Neural progenitor cell (in vitro differentiated cells): Measurements from ENCODE around the gene AUH. TPM values are rescaled to one million over a fixed set of nuclear protein-coding genes. Genes with fewer than 3 reads are reported as not detected.

Source experiments
- DNase-seq: peaks from one replicate; pipeline ENCODE4 v3.0.0-alpha.2; 2016; ENCODE audit warnings: low spot score
- H2AFZ ChIP-seq: fragments of 200-600 bp; sonication (generic); replicated peaks from 2 replicates; pipeline ENCODE4 v1.6.1; 2016; ENCODE audit warnings: antibody characterized with exemption
- H3F3A ChIP-seq: fragments of 200-600 bp; sonication (generic); 2 replicates; pipeline ENCODE4 v1.6.1; 2016; ENCODE audit warnings: antibody characterized with exemption, low read depth
- H3K27ac ChIP-seq: fragments of 200-600 bp; sonication (generic); 2 replicates; pipeline ENCODE4 v1.5.1; 2016; ENCODE audit warnings: mild to moderate bottlenecking
- H3K27me3 ChIP-seq: fragments of 200-600 bp; sonication (generic); 2 replicates; pipeline ENCODE4 v1.6.1; 2016; ENCODE audit warnings: mild to moderate bottlenecking, moderate library complexity
- H3K36me3 ChIP-seq: fragments of 200-600 bp; sonication (generic); 2 replicates; pipeline ENCODE4 v1.5.1; 2016
- H3K4me1 ChIP-seq: fragments of 200-600 bp; sonication (generic); 2 replicates; pipeline ENCODE4 v1.6.1; 2016; ENCODE audit warnings: mixed run types
- H3K4me2 ChIP-seq: fragments of 200-600 bp; sonication (generic); 2 replicates; pipeline ENCODE4 v1.6.1; 2016
- H3K4me3 ChIP-seq: fragments of 200-600 bp; sonication (generic); 2 replicates; pipeline ENCODE4 v1.5.1; 2016
- H3K79me2 ChIP-seq: fragments of 200-600 bp; sonication (generic); 2 replicates; pipeline ENCODE4 v1.6.1; 2016; ENCODE audit warnings: low read depth
- H3K9ac ChIP-seq: fragments of 200-600 bp; sonication (generic); 2 replicates; pipeline ENCODE4 v1.6.1; 2016
- H3K9me3 ChIP-seq: fragments of 200-600 bp; sonication (generic); 2 replicates; pipeline ENCODE4 v1.5.1; 2016; ENCODE audit warnings: low read depth
- H4K20me1 ChIP-seq: fragments of 200-600 bp; sonication (generic); 2 replicates; pipeline ENCODE4 v1.6.1; 2016; ENCODE audit warnings: low read depth
- H3K27ac Mint-ChIP-seq: 3 replicates; pipeline ENCODE4 v1.8.0; 2021; ENCODE audit warnings: mixed read lengths
- H3K27me3 Mint-ChIP-seq: 2 replicates; pipeline ENCODE4 v1.8.0; 2022; ENCODE audit warnings: low read depth, mild to moderate bottlenecking, inconsistent platforms, moderate library complexity, mixed read lengths; ENCODE audit not compliant: insufficient read depth
- H3K36me3 Mint-ChIP-seq: 3 replicates; pipeline ENCODE4 v1.8.0; 2021; ENCODE audit warnings: mixed read lengths
- H3K4me1 Mint-ChIP-seq: 3 replicates; pipeline ENCODE4 v1.8.0; 2021; ENCODE audit warnings: mixed read lengths
- H3K4me3 Mint-ChIP-seq: 3 replicates; pipeline ENCODE4 v1.8.0; 2021; ENCODE audit warnings: mild to moderate bottlenecking, moderate library complexity, mixed read lengths
- H3K9me3 Mint-ChIP-seq: 3 replicates; pipeline ENCODE4 v1.8.0; 2020; ENCODE audit warnings: mixed read lengths
- EZH2 ChIP-seq: fragments of 200-600 bp; sonication (generic); IDR thresholded peaks from 2 replicates; pipeline ENCODE4 v1.6.1; 2017; ENCODE audit warnings: antibody characterized with exemption, mild to moderate bottlenecking, moderate library complexity
- EZH2phosphoT487 ChIP-seq: fragments of 200-600 bp; sonication (generic); IDR thresholded peaks from 2 replicates; pipeline ENCODE4 v1.6.1; 2017; ENCODE audit warnings: antibody characterized with exemption
- total RNA-seq: library from RNA; depleted of rRNA; stranded (reverse); fragments of >200 nt; gene quantifications from 2 replicates; pipeline ENCODE4 v1.2.3, GENCODE V29; 2015; ENCODE audit warnings: low replicate concordance
- TF ChIP-seq, protein P1 (sequence below): fragments of 200-600 bp; sonication (generic); IDR thresholded peaks from 2 replicates; pipeline ENCODE4 v1.5.1; 2017; ENCODE audit warnings: antibody characterized with exemption, mild to moderate bottlenecking

The AUH gene
- total RNA-seq, 1 donor from 2014 or later = 17.3 TPM

DNA sequence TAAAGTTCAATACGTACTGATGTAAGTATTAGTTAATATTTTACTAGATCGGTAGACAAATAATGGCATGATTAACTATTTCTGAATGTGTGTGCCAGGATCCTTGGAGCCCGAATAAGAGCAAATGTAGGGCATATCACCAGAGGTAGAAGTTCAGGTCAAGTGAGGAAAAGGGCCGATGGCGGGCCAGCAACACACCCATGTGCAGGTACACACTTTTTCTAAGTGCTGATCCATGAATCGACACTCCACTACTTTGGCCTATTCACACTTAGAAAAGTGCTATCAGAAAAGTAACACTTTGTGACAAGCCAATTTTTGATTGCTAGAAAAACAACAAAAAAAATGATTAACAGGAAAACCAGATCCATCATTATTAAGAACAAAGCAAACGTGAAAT, 150.3 kb downstream of the AUH start:
- H3K36me3 Mint-ChIP-seq = peaks cover 3% of the 10 kb centered on the region
- Histone ChIP-seq H3K27ac (no peak overlapping the region), H3K27me3 (no peaks in the 10 kb centered on the region), H3K9ac (no peak overlapping the region), H3K4me1 (no peaks in the 10 kb centered on the region), H3K36me3 (no peaks in the 10 kb centered on the region), H3K4me3 (no peak overlapping the region), H4K20me1 (no peaks in the 10 kb centered on the region), H3K79me2 (no peaks in the 10 kb centered on the region), H3K4me2 (no peak overlapping the region), H3F3A (no peaks in the 10 kb centered on the region), H3K9me3 (no peaks in the 10 kb centered on the region), H2AFZ (no peak overlapping the region)
- H3K9me3 Mint-ChIP-seq = no peaks in the 10 kb centered on the region
- no peak overlapping the region for H3K27ac Mint-ChIP-seq
- TF ChIP-seq, protein P1, sequence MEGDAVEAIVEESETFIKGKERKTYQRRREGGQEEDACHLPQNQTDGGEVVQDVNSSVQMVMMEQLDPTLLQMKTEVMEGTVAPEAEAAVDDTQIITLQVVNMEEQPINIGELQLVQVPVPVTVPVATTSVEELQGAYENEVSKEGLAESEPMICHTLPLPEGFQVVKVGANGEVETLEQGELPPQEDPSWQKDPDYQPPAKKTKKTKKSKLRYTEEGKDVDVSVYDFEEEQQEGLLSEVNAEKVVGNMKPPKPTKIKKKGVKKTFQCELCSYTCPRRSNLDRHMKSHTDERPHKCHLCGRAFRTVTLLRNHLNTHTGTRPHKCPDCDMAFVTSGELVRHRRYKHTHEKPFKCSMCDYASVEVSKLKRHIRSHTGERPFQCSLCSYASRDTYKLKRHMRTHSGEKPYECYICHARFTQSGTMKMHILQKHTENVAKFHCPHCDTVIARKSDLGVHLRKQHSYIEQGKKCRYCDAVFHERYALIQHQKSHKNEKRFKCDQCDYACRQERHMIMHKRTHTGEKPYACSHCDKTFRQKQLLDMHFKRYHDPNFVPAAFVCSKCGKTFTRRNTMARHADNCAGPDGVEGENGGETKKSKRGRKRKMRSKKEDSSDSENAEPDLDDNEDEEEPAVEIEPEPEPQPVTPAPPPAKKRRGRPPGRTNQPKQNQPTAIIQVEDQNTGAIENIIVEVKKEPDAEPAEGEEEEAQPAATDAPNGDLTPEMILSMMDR = no peak
- no peak for TF ChIP-seq EZH2
- no peak for TF ChIP-seq EZH2phosphoT487
- peaks cover 2% of the 10 kb centered on the region for H3K27me3 Mint-ChIP-seq
- H3K4me1 Mint-ChIP-seq = no peaks in the 10 kb centered on the region
- DNase-seq = no peak
- H3K4me3 Mint-ChIP-seq = no peak overlapping the region

DNA sequence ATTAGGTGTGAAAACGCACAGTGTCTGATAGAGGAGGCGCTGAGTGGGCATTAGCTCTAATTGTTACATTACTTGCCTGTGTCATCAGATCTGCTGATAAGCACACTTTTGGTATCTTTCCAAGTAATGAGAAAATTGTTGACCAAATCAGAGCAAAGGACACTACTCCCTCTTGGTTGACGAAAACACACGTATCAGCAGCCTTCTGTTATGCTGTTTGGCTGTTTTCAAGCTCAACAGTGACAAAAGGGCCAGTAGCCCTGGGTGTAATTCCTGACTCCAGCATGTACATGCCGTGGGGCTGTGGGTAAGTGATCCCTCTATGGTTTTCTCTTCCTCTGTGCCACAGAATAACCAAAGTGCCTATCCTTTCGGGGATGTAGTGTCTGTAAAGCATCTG, 151.4 kb downstream of the AUH start:
- Mint-ChIP-seq H3K27me3 (no peaks in the 10 kb centered on the region), H3K27ac (no peak overlapping the region), H3K4me1 (no peaks in the 10 kb centered on the region), H3K4me3 (no peak overlapping the region), H3K36me3 (peaks cover 2% of the 10 kb centered on the region), H3K9me3 (no peaks in the 10 kb centered on the region)
- no peaks in the 10 kb centered on the region for H3F3A ChIP-seq
- H3K4me3 ChIP-seq = no peak overlapping the region
- no peak overlapping the region for H3K27ac ChIP-seq
- H3K4me2 ChIP-seq = no peak overlapping the region
- TF ChIP-seq EZH2phosphoT487 (no peak), EZH2 (no peak)
- TF ChIP-seq, protein P1 = no peak
- H3K4me1 ChIP-seq = no peaks in the 10 kb centered on the region
- H3K9ac ChIP-seq = no peak overlapping the region
- H4K20me1 ChIP-seq = no peaks in the 10 kb centered on the region
- no peaks in the 10 kb centered on the region for H3K79me2 ChIP-seq
- no peaks in the 10 kb centered on the region for H3K27me3 ChIP-seq
- H2AFZ ChIP-seq = no peak overlapping the region
- no peaks in the 10 kb centered on the region for H3K36me3 ChIP-seq
- H3K9me3 ChIP-seq = no peaks in the 10 kb centered on the region
- no peak for DNase-seq

DNA sequence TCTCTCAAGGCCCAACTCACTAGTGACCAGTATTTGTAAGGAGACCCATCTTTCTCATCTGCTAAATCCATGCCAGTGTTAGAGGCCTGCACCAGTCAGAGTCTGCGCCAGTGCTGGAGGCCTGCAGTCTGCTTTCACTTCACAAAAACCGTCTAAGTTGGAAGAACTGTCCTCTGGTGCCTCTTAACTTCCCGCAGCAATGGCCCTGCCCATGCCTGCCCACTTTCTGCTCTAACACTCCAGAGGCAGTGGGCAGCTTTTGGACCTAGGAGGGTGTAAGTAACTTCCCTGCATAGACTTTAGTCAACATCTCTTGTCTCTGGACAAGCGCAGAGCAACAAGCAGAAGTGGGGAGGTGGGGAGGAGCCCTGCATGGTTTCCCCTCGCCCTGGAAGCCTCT, 152.9 kb downstream of the AUH start:
- no peaks in the 10 kb centered on the region for H3F3A ChIP-seq
- H3K27me3 Mint-ChIP-seq = no peaks in the 10 kb centered on the region
- no peak overlapping the region for H2AFZ ChIP-seq
- H3K9me3 ChIP-seq = no peaks in the 10 kb centered on the region
- no peak overlapping the region for H3K4me3 ChIP-seq
- no peaks in the 10 kb centered on the region for H3K79me2 ChIP-seq
- H3K36me3 Mint-ChIP-seq = peaks cover 2% of the 10 kb centered on the region
- no peak for DNase-seq
- no peaks in the 10 kb centered on the region for H4K20me1 ChIP-seq
- no peak overlapping the region for H3K4me2 ChIP-seq
- H3K4me1 ChIP-seq = no peaks in the 10 kb centered on the region
- no peaks in the 10 kb centered on the region for H3K27me3 ChIP-seq
- no peak overlapping the region for H3K9ac ChIP-seq
- H3K27ac Mint-ChIP-seq = no peak overlapping the region
- peaks cover 3% of the 10 kb centered on the region for H3K9me3 Mint-ChIP-seq
- H3K4me3 Mint-ChIP-seq = no peak overlapping the region
- no peaks in the 10 kb centered on the region for H3K4me1 Mint-ChIP-seq
- H3K36me3 ChIP-seq = no peaks in the 10 kb centered on the region
- H3K27ac ChIP-seq = no peak overlapping the region
- no peak for TF ChIP-seq EZH2
- TF ChIP-seq EZH2phosphoT487 = no peak
- TF ChIP-seq, protein P1 = no peak

DNA sequence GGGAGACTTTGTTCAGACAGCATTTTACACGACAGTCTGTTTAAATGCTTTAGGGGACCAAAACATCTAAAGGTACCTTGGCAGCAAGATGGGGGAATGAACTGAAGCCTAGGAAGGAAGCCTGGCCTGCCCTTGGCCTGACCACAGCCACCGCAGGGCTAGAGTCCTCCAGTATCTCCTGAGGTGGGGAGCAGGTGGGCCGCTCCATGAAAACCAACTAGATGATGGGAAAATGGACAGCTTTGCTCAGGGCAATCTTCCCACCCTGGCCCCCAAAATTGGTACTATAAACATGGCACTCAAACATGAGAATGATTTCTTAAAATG, 153.3 kb downstream of the AUH start:
- H4K20me1 ChIP-seq = no peaks in the 10 kb centered on the region
- H3K4me2 ChIP-seq = no peak overlapping the region
- H3K27me3 Mint-ChIP-seq = no peaks in the 10 kb centered on the region
- H3K27ac Mint-ChIP-seq = no peak overlapping the region
- H3K27ac ChIP-seq = no peak overlapping the region
- H3F3A ChIP-seq = no peaks in the 10 kb centered on the region
- H3K9me3 ChIP-seq = no peaks in the 10 kb centered on the region
- H3K4me1 ChIP-seq = no peaks in the 10 kb centered on the region
- H3K9me3 Mint-ChIP-seq = peaks cover 3% of the 10 kb centered on the region
- H3K4me3 Mint-ChIP-seq = no peak overlapping the region
- TF ChIP-seq EZH2phosphoT487 = no peak
- no peak for TF ChIP-seq EZH2
- H3K9ac ChIP-seq = no peak overlapping the region
- H3K4me3 ChIP-seq = no peak overlapping the region
- no peaks in the 10 kb centered on the region for H3K27me3 ChIP-seq
- peaks cover under 1% of the 10 kb centered on the region for H3K36me3 Mint-ChIP-seq
- no peaks in the 10 kb centered on the region for H3K4me1 Mint-ChIP-seq
- H3K36me3 ChIP-seq = no peaks in the 10 kb centered on the region
- no peaks in the 10 kb centered on the region for H3K79me2 ChIP-seq
- no peak for DNase-seq
- H2AFZ ChIP-seq = no peak overlapping the region
